MCF 10A (cell line): Measurements from ENCODE around the gene MED12L. TPM values are rescaled to one million over a fixed set of nuclear protein-coding genes. Genes with fewer than 3 reads are reported as not detected.
A peak's percentile ranks its signal among the peaks of the same experiment; 100 is the strongest.

Experiments
- BruUV-seq: library from RNA; stranded (reverse); fragments of 400-500 nt; replicated peaks from 2 replicates; lab custom pipeline; 2021; lab: Mats Ljungman, UMichigan
- CTCF ChIA-PET: fragments of 300-600 bp; sonication (Branson Sonifier 250); formaldehyde crosslinking; extraction: SDS; loops from one replicate; lab custom pipeline; 2021; ENCODE audit warnings: antibody characterized with exemption, inconsistent platforms; lab: Yijun Ruan, JAX
- POLR2A ChIA-PET: fragments of 300-600, 350-650 bp; sonication (Branson Sonifier 250); formaldehyde crosslinking; extraction: SDS; loops from one replicate; lab custom pipeline; 2020; ENCODE audit warnings: antibody characterized with exemption, inconsistent platforms; lab: Yijun Ruan, JAX
- DNase-seq: peaks from one replicate; pipeline ENCODE4 v3.0.0-alpha.2; 2018; ENCODE audit not compliant: unreplicated experiment
- H3K27ac Mint-ChIP-seq: one replicate; pipeline ENCODE4 v1.8.0; 2022; ENCODE audit warnings: mild to moderate bottlenecking, low read depth, mixed read lengths; ENCODE audit not compliant: unreplicated experiment
- H3K27me3 Mint-ChIP-seq: one replicate; pipeline ENCODE4 v1.8.0; 2022; ENCODE audit warnings: mixed read lengths; ENCODE audit not compliant: insufficient read depth, unreplicated experiment
- H3K36me3 Mint-ChIP-seq: one replicate; pipeline ENCODE4 v1.8.0; 2022; ENCODE audit warnings: mild to moderate bottlenecking, moderate library complexity, mixed read lengths; ENCODE audit not compliant: insufficient read depth, unreplicated experiment
- H3K4me1 Mint-ChIP-seq: one replicate; pipeline ENCODE4 v1.8.0; 2022; ENCODE audit warnings: mixed read lengths; ENCODE audit not compliant: insufficient read depth, unreplicated experiment
- H3K4me3 Mint-ChIP-seq: one replicate; pipeline ENCODE4 v1.8.0; 2022; ENCODE audit warnings: mild to moderate bottlenecking, moderate library complexity, mixed read lengths; ENCODE audit not compliant: unreplicated experiment
- H3K9me3 Mint-ChIP-seq: one replicate; pipeline ENCODE4 v1.8.0; 2022; ENCODE audit warnings: mixed read lengths; ENCODE audit not compliant: unreplicated experiment
- intact Hi-C: fragments of 100-400 bp; cut with micrococcal nuclease; formaldehyde crosslinking; loops from 2 replicates; pipeline ENCODE4 v1.14.1; 2022
- total RNA-seq: library from RNA; stranded (reverse); gene quantifications from 2 replicates; pipeline ENCODE4 v1.2.3, GENCODE V29; 2022
- TF ChIP-seq, protein P1 (sequence below): fragments of 200-600 bp; IDR thresholded peaks from one replicate; pipeline ENCODE4 v1.8.0; 2022; ENCODE audit warnings: antibody characterized with exemption, mild to moderate bottlenecking; ENCODE audit not compliant: unreplicated experiment

MED12L gene
- total RNA-seq, 1 experiment from 2014 or later, result 0.47 TPM

DNA sequence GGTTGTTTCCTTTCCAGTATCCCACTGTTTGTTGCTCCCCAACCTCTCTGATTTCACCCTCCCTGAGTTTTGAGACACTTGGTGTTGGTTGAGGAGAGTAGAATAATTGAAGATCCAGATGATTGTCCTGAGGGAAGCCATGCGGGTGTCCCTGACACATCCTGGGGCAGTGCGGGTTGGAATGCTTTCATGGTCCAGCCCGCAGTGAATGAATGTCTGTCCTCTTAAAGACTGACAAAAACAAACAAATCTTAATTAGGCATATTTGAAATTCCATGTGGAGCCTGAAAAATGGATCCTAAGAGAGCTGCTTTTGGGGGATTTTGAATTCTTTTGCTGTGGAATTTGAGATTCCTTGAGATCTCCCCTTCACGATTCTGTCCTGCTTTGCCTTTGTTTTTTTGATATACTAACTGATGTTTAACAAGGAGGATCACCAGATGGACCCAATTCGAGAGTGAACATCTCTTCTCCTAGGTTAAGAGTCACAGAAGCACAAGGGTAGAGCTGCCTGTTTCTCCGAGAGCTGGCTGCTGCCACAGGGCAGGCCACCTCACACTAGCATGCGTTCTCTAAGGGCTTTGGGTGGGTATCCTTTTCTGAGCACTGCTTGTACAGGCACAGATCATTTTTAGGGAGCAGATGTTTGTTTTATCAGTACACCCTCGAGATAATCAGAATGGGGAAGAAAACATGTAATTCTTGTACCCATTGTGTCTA lies 70.1 kb downstream of the MED12L start:
- no peaks in the 10 kb centered on the region for H3K9me3 Mint-ChIP-seq
- no peaks in the 10 kb centered on the region for H3K4me1 Mint-ChIP-seq
- DNase-seq, result no peak
- no peaks in the 10 kb centered on the region for H3K27me3 Mint-ChIP-seq
- no peaks in the 10 kb centered on the region for H3K36me3 Mint-ChIP-seq
- H3K4me3 Mint-ChIP-seq, result no peak overlapping the region
- TF ChIP-seq, protein P1, sequence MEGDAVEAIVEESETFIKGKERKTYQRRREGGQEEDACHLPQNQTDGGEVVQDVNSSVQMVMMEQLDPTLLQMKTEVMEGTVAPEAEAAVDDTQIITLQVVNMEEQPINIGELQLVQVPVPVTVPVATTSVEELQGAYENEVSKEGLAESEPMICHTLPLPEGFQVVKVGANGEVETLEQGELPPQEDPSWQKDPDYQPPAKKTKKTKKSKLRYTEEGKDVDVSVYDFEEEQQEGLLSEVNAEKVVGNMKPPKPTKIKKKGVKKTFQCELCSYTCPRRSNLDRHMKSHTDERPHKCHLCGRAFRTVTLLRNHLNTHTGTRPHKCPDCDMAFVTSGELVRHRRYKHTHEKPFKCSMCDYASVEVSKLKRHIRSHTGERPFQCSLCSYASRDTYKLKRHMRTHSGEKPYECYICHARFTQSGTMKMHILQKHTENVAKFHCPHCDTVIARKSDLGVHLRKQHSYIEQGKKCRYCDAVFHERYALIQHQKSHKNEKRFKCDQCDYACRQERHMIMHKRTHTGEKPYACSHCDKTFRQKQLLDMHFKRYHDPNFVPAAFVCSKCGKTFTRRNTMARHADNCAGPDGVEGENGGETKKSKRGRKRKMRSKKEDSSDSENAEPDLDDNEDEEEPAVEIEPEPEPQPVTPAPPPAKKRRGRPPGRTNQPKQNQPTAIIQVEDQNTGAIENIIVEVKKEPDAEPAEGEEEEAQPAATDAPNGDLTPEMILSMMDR, result no peak
- intact Hi-C loops, result no loop called here
- CTCF ChIA-PET, result interaction anchor here (0.5 to 2.0 kb wide), 19 partner anchors 8 to 630 kb away, joined by 3 to 17 read pairs (median 4); no protein-coding TSS in a partner anchor
- no peak overlapping the region for H3K27ac Mint-ChIP-seq
- BruUV-seq, result no TSS peak
- POLR2A ChIA-PET, result no interaction called here

DNA sequence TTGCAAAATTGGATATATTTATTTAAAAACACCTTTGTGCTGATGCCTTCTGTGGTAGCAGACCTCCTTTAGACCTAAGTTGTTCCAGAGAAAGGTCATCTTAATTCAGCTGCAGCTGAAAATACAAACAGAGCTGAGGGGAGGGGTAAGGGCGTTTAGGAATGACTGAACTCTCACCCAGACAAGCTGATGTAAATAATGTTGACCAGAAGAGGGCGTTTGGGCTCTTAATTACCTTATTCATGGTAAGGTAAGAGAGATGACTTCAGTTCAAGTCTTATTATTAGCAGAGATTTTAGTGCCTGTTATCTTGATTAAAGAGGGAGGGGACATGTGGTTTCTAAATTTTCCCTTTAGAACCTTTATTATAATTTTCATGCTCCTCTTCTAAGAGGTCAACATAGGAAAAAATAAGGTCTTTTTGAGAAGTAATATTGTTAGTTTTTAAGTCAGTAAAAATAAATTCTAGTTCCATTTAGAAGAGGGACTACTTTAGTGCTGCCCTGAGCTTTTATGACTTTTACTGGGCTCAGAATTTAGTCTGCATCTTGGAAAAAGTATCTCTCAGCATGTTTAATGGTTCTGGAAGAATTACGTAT lies 71.3 kb downstream of the MED12L start:
- TF ChIP-seq, protein P1, result peak; percentile 52
- Mint-ChIP-seq H3K4me1 (no peaks in the 10 kb centered on the region), H3K36me3 (no peaks in the 10 kb centered on the region), H3K9me3 (no peaks in the 10 kb centered on the region), H3K27me3 (no peaks in the 10 kb centered on the region), H3K27ac (no peak overlapping the region), H3K4me3 (no peak overlapping the region)
- intact Hi-C loops, result no loop called here
- POLR2A ChIA-PET, result interaction anchor here (0.7 kb wide), 1 partner anchor 160 kb away, joined by 3 read pairs; the partner anchor contains the start of gene GPR87
- CTCF ChIA-PET, result interaction anchor here (0.5 to 2.0 kb wide), 25 partner anchors 9 to 1613 kb away, joined by 3 to 17 read pairs (median 4); partner anchors contain the start of gene P2RY13
- peak; percentile 75 for DNase-seq
- BruUV-seq, result no TSS peak

DNA sequence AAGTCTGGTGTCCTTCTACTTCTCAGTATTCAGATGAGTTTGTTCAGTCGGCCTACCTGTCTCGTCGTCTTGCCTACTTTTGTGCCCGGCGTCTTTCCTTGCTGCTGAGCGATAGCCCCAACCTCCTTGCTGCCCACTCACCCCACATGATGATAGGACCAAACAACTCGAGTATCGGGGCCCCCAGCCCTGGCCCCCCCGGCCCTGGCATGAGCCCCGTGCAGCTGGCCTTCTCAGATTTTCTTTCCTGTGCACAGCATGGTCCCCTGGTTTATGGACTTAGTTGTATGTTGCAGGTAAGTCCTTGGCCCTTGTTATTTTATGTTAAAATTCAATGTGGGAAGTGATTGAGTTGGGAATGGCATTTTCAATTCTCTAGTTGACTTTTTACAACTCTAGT lies 74.3 kb downstream of the MED12L start:
- Mint-ChIP-seq H3K9me3 (no peaks in the 10 kb centered on the region), H3K4me1 (no peaks in the 10 kb centered on the region), H3K36me3 (no peaks in the 10 kb centered on the region), H3K27ac (no peak overlapping the region), H3K27me3 (no peaks in the 10 kb centered on the region), H3K4me3 (no peak overlapping the region)
- DNase-seq, result no peak
- BruUV-seq, result no TSS peak
- CTCF ChIA-PET, result interaction anchor here (0.5 to 1.3 kb wide), 3 partner anchors 8 to 374 kb away, joined by 3 to 5 read pairs (median 3); no protein-coding TSS in a partner anchor
- TF ChIP-seq, protein P1, result no peak
- POLR2A ChIA-PET, result no interaction called here
- intact Hi-C loops, result no loop called here

GRCh38 chr3:151165226-151165625 lies 79.8 kb downstream of the MED12L start:
- Mint-ChIP-seq H3K27me3 (no peaks in the 10 kb centered on the region), H3K4me3 (no peak overlapping the region), H3K36me3 (no peaks in the 10 kb centered on the region), H3K9me3 (no peaks in the 10 kb centered on the region), H3K27ac (no peak overlapping the region), H3K4me1 (no peaks in the 10 kb centered on the region)
- POLR2A ChIA-PET, result no interaction called here
- no peak for DNase-seq
- TF ChIP-seq, protein P1, result no peak
- no TSS peak for BruUV-seq
- intact Hi-C loops, result loop anchor here (5.0 kb wide), 2 partner anchors 672 to 752 kb away; no protein-coding TSS in a partner anchor
- CTCF ChIA-PET, result no interaction called here
